Mammary epithelial cell (primary cell): ENCODE measurements around the gene GABRG3.

Experiments used
- CTCF ChIP-seq, 2 donors: IDR thresholded peaks in 1 of 2; conservative IDR thresholded peaks in 1 of 2; 2 replicates each; pipeline ENCODE4 v1.5.1; 2011 to 2012; ENCODE audit warnings: inconsistent platforms in 2 of 2, low read length in 2 of 2, mild to moderate bottlenecking in 2 of 2, control low read depth in 1 of 2, low read depth in 1 of 2; ENCODE audit not compliant: insufficient read depth in 1 of 2; ENCODE audit errors: extremely low read depth in 1 of 2
- EZH2 ChIP-seq: IDR thresholded peaks from 2 replicates; pipeline ENCODE4 v1.6.1; 2012; ENCODE audit warnings: low read length, inconsistent platforms, borderline replicate concordance

DNA sequence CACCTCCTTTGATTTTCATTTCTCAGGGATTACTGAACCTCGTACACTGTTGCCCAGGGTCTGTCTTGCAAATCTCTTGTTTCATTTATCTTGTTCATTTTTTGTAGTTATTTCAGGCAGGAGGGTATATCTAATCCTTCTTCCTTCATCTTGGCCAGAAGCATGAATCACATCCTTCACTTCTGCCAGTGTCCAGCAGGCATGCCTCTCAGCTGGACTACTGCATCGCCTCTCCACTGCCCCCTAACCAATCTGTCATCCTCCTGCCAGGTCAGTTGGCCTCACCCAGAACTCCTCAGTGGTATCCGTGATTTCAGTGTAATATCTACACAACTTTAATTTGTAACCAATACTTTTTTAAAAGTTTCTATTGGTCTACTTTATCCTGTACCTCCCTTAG lies 297.9 kb downstream of the GABRG3 start:
- TF ChIP-seq CTCF (conservative IDR thresholded peaks at IDR 0.05 in 1 of 2, IDR thresholded peaks at IDR 0.05 in 1 of 2; ENCODE audit: extremely low read depth in 1 of 2, insufficient read depth in 1 of 2, low read depth in 1 of 2, low read length in 2 of 2) (no peak), EZH2 (no peak)
